Muscle of back (tissue), 13 donors: ENCODE data around the gene DOP1B. TPM values are rescaled to one million over a fixed set of nuclear protein-coding genes. Genes with fewer than 3 reads are reported as not detected.
"Not testable (repeated sequence)": the region's sequence is repeated elsewhere in the genome, so short reads cannot be mapped to it uniquely, and the experiment has no call there.

Source experiments
- DNase-seq, 3 donors: peaks; one replicate each; pipeline versions ENCODE4 v3.0.0 to v3.0.0-alpha.2; 2013
- long read RNA-seq, 9 donors: transcript quantifications; one replicate each; lab custom pipeline, GENCODE V29; 2026
- polyA plus RNA-seq, 10 donors: library from polyadenylated mRNA; unstranded; fragments of 120-200 nt; gene quantifications; one replicate each; pipeline ENCODE4 v1.2.1, GENCODE V29; 2013; ENCODE audit not compliant: insufficient read length in 10 of 10

DOP1B gene, protein sequence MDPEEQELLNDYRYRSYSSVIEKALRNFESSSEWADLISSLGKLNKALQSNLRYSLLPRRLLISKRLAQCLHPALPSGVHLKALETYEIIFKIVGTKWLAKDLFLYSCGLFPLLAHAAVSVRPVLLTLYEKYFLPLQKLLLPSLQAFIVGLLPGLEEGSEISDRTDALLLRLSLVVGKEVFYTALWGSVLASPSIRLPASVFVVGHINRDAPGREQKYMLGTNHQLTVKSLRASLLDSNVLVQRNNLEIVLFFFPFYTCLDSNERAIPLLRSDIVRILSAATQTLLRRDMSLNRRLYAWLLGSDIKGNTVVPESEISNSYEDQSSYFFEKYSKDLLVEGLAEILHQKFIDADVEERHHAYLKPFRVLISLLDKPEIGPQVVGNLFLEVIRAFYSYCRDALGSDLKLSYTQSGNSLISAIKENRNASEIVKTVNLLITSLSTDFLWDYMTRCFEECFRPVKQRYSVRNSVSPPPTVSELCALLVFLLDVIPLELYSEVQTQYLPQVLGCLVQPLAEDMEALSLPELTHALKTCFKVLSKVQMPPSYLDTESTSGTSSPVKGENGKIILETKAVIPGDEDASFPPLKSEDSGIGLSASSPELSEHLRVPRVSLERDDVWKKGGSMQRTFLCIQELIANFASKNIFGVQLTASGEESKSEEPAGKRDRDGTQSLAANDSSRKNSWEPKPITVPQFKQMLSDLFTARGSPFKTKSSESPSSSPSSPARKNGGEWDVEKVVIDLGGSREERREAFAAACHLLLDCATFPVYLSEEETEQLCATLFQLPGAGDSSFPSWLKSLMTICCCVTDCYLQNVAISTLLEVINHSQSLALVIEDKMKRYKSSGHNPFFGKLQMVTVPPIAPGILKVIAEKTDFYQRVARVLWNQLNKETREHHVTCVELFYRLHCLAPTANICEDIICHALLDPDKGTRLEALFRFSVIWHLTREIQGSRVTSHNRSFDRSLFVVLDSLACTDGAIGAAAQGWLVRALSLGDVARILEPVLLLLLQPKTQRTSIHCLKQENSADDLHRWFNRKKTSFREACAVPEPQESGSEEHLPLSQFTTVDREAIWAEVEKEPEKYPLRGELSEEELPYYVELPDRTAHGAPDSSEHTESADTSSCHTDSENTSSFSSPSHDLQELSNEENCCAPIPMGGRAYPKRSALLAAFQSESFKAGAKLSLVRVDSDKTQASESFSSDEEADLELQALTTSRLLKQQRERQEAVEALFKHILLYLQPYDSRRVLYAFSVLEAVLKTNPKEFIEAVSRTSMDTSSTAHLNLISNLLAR (N-terminal part only)
- 1 to 10 TPM; 4.7 to 9.4 (median 6.9) TPM for polyA plus RNA-seq
- long read RNA-seq, donor 1: 0 reads
- long read RNA-seq, donor 2: 0 reads
- long read RNA-seq, donor 3: 0 reads
- long read RNA-seq, donor 4: 0 reads
- long read RNA-seq, donor 5: 0 reads
- long read RNA-seq, donor 6: 0 reads
- long read RNA-seq, donor 7: 0 reads
- long read RNA-seq, donor 8: 0 reads
- long read RNA-seq, donor 9: 0 reads

- DNase-seq: no peak
These were observed at the start of gene DOP1B for GRCh38 chr21:36156815-36157670. TSS of gene DOP1B (plus strand) at chr21:36156824. CDS start at chr21:36164734, 7,910 bp downstream.

DNA sequence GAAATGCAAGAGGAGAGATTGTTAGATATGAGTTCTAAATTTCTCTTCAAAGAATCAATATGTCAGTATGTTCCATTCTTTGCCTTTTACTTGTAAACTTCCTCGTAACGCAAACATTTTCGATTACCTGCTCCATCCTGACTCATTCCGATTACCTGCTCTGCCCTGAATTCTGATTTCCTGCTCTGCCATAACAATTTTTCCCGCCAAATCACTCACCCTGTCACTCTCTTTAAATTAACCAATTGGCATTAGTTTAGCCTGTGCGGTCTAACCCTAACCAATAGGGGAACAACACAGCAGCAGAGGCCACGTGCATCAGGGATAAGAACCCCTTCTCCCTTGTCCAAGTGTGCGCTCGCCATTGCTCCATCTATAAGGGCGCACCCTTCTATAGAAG, 46.8 kb upstream of the DOP1B start:
- no peak for DNase-seq

DNA sequence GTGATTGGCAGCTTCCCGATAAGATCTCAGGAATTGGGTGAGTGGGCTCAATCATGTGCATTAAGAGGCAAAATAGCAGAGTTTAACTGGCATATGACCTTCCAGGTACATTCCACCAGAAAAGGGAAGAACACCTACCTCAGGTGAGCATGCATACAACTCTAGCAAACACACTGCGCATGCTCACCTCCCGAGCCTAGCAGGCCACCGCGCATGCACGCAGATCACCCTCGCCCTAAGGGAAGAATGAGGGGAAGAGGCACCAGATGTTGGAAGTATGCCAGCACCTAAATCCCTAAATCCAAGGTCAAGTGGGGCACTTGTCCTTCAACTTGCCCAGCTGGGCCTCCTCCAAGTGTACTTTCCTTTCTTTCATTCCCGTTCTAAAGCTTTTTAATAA, 45.4 kb upstream of the DOP1B start:
- DNase-seq: no peak

GRCh38 chr21:36113647-36114428, 42.8 kb upstream of the DOP1B start:
- no peak for DNase-seq

DNA sequence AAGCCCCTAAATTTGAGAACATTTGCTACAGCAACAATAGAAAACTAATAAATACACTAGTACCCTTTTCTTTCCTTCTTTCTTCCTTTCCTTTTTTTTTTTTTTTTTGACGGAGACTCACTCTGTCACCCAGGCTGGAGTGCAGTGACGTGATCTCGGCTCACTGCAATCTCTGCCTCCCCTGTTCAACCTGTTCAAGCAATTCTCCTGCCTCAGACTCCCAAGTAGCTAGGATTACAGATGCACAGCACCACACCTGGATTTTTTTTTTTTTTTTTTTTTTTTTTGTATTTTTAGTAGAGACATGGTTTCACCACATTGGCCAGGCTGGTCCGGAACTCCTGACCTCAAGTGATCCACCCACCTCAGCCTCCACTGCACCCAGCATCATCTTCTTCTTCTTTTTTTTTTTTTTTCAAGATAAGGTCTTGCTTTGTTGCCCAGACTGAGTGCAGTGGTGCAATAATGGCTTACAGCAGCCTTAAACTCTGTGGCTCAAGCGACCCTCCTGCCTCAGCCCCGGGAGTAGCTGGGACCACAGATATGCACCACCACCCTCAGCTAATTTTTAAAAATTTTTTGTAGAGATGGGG, 41.4 kb upstream of the DOP1B start:
- DNase-seq: no peak

GRCh38 chr21:36117286-36117741, 39.3 kb upstream of the DOP1B start:
- DNase-seq: no peak

- no peak for DNase-seq
These were observed 36.2 kb upstream of the DOP1B start for GRCh38 chr21:36120304-36120888.

GRCh38 chr21:36122977-36123376, 33.6 kb upstream of the DOP1B start:
- no peak for DNase-seq

DNA sequence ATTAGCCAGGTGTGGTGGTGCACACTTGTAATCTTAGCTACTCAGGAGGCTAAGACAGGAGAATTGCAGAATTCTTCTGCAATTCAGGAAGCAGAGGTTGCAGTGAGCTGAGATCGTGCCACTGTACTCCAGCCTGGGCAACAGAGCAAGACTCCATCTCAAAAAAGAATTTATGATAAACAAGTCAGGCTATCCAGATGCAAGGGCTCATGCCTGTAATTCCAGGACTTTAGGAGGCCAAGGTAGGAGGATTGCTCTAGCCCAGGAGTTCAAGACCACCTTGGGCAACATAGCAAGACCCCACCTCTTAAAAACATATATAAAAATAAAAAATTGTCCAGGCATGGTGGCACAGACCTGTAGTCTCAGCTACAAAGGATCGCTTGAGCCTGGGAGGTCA, 32.2 kb upstream of the DOP1B start:
- no peak for DNase-seq

- DNase-seq: peak; percentile 28 to 61 (median 51)
These were observed 31.0 kb upstream of the DOP1B start for GRCh38 chr21:36125512-36126207.

DNA sequence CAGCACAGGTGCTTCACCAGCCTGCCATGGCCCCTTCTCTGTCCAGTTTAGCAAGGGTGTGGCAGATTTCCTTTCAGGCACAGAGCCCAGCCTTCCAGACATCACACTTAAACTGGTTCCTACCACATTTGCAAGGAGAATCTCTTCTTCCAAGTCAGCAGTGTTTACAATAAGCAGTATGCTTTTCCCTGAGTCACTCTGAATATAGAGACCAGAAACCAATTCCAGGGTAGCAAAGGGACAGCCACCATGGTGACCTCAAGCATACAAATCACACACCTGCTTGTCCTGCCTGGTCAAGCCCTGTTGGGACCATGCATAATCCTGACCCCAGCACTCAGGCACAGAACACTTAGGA, 30.4 kb upstream of the DOP1B start:
- DNase-seq: no peak

DNA sequence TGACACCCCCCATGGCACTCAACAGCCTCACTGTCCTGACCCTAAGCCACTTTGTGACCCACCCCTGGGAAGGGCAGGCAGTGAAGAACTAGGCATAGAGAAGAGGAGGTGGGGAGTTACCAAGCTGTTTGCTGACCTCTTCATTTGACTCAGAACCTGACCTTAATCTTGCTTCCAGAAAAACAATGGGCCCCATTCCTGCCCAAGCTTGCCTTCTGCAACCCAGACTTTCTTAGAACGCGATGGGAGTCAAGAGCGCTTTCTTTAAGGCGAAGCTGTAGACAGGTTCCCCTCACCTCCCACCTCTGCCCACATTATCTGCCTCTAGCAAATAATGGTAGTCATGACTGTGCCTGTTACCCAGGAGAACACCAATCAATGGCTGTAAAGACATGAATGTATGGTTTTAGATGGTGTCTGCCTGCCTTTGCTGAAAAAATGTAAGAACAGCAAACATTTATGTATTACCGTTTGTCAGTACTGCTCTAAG, 30.0 kb upstream of the DOP1B start:
- no peak for DNase-seq

GRCh38 chr21:36127250-36127904, 29.2 kb upstream of the DOP1B start:
- DNase-seq: no peak

GRCh38 chr21:36127977-36128376, 28.6 kb upstream of the DOP1B start:
- DNase-seq: no peak

GRCh38 chr21:36129219-36129618, 27.4 kb upstream of the DOP1B start:
- DNase-seq: no peak

GRCh38 chr21:36130414-36130762, 26.2 kb upstream of the DOP1B start:
- DNase-seq: not testable (repeated sequence)

DNA sequence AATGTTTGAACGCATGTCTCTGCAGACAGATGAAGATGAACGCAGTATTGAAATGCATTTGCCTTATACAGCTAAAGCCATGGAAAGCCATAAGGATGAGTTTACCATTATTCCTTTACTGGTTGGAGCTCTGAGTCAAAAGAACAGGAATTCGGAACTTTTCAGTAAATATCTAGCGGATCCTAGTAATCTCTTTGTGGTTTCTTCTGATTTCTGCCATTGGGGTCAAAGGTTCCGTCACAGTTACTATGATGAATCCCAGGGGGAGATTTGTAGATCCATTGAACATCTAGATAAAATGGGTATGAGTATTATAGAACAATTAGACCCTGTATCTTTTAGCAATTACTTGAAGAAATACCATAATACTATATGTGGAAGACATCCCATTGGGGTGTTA, 25.8 kb upstream of the DOP1B start:
- not testable (repeated sequence) for DNase-seq

- no peak for DNase-seq
These were observed 23.9 kb upstream of the DOP1B start for GRCh38 chr21:36132696-36133095.
